Smooth muscle cell of the coronary artery (primary cell): ENCODE data around the gene ZNF17. TPM values are rescaled to one million over a fixed set of nuclear protein-coding genes. Genes with fewer than 3 reads are reported as not detected.

ENCODE experiments used
- total RNA-seq: library from RNA; depleted of rRNA; stranded (reverse); fragments of >200 nt; gene quantifications from 2 replicates; pipeline ENCODE4 v1.2.3, GENCODE V29; 2014; ENCODE audit warnings: low replicate concordance

The ZNF17 gene
- total RNA-seq = 9.1 and 18.1 TPM in 2 replicates

DNA sequence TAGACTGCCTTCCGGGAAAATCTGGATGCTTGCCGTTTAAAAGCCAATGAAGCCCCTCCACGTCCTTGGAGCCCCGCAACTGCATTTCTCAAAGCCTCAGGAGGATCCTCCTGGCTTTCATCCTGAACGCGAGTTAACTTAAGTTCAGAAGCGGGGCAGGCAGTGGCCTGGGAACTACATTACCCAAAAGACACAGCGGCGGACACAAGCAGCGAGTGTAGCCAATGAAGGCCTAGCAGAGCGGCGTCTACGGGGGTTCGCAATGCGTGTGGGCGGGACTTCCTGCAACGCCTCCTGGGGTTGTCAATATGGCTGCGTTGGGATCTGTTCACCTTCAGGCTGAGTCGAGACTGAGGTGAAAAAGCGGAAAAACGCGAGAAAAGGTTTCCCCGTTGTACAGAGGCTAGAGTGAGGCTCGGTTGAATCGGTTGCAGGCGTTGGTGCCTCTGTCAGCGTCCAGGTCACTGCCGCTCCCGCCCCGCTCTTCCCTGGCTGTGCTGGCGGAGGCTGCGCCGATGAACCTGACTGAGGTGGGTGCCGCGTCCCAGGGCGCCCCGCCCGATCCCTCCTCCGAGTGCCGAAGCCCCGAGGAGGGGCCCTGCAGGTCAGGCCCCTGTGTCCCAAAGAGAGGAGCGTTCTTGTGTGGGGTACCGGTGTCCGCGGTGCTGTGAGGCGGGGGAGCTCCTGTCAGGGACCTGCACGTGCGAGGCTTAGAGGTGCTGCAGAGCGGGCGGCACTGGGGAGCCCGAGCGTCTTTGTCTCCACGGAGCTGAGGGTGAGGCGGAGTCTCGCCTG lies at the start of gene ZNF17:
Gene ZNF17 (plus strand): TSS at position 285 of the 795 bp plus-strand sequence. CDS start 2,455 bp downstream, outside the sequence.

DNA sequence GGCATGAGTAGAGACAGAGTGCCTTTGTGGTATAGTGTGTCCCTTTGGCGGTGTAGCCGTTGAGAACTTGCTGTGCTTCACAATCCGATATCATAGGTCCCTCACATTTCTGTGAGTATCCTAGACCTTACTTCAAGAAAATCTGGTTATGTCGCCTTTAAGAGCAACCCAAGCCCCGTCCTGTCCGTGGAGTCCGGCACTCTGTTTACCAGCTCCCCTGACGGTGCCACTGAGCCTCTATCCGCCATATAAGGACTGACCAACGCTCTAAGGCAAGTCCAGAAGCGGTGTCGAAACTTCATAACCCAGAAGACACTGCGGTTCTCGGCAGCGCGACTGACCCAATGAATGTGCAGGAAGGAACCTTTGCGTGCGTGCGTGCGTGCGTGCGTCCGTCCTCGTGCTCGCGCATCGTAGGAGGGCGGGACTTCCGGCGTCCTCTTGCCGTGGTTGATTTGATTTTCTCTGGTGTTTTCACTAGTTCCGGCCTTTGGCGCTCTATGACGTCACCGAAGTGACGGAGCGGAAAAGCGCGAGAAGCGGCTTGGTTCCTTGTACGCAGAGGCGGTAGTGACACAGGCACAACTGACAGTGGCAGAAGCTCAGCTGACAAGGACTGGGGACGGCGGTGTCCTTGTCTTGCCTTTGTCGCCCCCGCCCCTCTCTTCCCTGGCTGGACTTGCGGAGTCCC lies 47.8 kb upstream of the ZNF17 start, which contains the start of the genes TRAPPC2B and ZNF547:
Gene TRAPPC2B (plus strand): TSS at position 555 of the 691 bp plus-strand sequence. CDS start 1,283 bp downstream, outside the sequence.
Gene ZNF547 (plus strand): TSS at position 555 of the 691 bp plus-strand sequence. CDS start 5,005 bp downstream, outside the sequence.

DNA sequence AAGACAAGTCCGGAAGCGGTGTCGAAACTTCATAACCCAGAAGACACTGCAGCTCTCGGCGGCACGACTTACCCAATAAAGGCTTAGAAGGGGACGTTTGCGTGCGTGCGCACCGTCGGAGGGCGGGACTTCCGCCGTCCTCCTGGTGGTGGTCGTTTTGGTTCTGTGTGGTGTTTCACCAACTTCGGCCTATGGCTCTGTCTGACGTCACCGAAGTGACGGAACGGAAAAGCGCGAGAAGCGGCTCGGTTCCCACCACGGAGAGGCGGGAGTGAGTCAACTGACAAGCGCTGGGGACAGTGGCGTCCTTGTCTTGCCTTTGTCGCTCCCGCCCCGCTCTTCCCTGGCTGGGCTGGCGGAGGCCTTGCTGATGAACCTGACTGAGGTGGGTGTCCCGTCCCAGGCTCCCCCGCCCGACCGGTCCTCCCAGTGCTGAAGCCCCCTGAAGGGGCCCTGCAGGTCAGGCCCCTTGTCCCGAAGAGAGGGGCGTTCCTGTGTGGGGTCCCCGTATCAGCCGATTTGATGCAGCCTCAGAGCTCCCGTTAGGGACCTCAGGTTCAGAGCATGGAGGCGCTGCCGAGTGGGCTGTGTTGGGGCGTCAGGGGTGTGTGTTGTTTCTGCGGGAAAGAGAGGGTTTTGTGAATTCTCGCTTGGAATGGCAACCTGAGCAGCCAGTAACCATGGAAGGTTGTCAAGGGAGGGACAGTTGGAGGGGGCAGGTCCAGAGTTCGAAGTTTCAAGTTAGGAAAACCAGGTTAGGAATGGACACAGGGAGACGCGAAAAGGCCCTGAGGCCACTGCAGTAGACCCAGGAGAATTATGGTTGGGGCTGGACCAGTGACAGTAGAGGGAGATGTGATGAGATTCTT lies 21.0 kb upstream of the ZNF17 start, which contains the start of gene ZNF548:
Gene ZNF548 (plus strand): TSS at position 125 of the 869 bp plus-strand sequence. CDS start 246 bp downstream, at position 371.

DNA sequence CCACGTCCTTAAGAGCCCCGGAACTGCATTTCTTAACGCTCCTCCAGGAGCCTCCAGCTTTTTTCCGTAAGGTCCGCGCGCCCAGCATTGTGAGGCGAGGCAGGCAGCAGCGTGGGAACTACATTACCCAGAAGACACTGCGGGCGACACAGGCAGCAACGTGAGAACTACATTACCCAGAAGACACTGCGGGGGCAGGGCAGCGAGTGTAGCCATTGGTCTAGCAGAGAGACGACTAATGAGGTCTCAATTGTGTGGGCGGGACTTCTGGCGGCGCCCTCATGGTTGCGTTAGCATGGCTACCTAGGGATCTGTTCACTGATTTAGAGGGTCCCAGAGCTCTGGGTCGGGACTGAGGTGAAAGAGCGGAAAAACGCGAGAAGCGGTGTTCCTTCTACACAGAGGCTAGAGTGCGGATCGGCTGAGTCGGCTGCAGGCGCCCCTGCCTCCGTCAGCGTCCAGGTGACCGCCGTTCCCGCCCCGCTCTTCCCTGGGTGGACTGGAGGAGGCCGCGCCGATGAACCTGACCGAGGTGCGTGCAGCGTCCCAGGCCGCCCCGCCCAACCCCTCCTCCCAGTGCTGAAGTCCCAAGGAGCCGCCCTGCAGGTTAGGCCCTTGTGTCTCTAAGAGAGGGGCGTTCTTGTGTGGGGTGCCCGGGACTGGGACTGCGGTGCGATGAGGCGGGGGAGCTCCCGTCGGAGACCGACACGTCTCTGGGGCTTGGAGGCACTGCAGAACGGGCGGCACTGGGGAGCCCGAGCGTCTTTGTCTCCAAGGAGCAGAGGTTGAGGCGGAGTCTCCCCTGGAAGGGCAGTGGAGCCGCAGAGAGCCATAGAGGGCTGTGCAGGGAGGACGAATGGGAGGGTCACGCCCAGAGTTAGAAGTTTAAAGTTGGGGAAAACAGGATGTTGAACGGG lies 24.4 kb downstream of the ZNF17 start, which contains the start of gene ZNF749:
Gene ZNF749 (plus strand): TSS at position 264 of the 917 bp plus-strand sequence. CDS start 254 bp downstream, at position 518.

Other genes starting within 250 kb of the ZNF17 start
- gene DUXA, start 243.7 kb upstream of the ZNF17 start, total RNA-seq = not detected in 2 replicates
- 26.3 and 32.6 TPM in 2 replicates for gene ZNF264, start 219.7 kb upstream of the ZNF17 start, total RNA-seq
- 0.35 and 0.98 TPM in 2 replicates for gene AURKC, start 180.1 kb upstream of the ZNF17 start, total RNA-seq
- 22.8 and 38.7 TPM in 2 replicates for gene ZNF805, start 170.5 kb upstream of the ZNF17 start, total RNA-seq
- gene ZNF460, start 130.7 kb upstream of the ZNF17 start, total RNA-seq = 68.6 and 96.9 TPM in 2 replicates
- gene ZNF543, start 90.7 kb upstream of the ZNF17 start, total RNA-seq = 6.7 and 9.3 TPM in 2 replicates
- gene ZNF304, start 59.9 kb upstream of the ZNF17 start, total RNA-seq = 9.2 and 10.5 TPM in 2 replicates
- gene TRAPPC2B, start 47.6 kb upstream of the ZNF17 start, total RNA-seq = 10.7 and 16.0 TPM in 2 replicates
- gene ZNF547, start 47.6 kb upstream of the ZNF17 start, total RNA-seq = 4.3 and 10.6 TPM in 2 replicates
- 19.0 and 23.7 TPM in 2 replicates for gene ZNF548, start 21.3 kb upstream of the ZNF17 start, total RNA-seq
- 8.2 and 17.4 TPM in 2 replicates for gene ZNF749, start 24.2 kb downstream of the ZNF17 start, total RNA-seq
- 0.23 and 0.30 TPM in 2 replicates for gene VN1R1, start 46.0 kb downstream of the ZNF17 start, total RNA-seq
- 13.1 and 25.6 TPM in 2 replicates for gene ZNF772, start 66.4 kb downstream of the ZNF17 start, total RNA-seq
- gene ZNF419, start 76.6 kb downstream of the ZNF17 start, total RNA-seq = 8.2 and 23.2 TPM in 2 replicates
- gene ZNF773, start 88.8 kb downstream of the ZNF17 start, total RNA-seq = 9.1 and 27.1 TPM in 2 replicates
- gene ZNF549, start 116.2 kb downstream of the ZNF17 start, total RNA-seq = 4.1 and 9.5 TPM in 2 replicates
- gene ZNF550, start 148.7 kb downstream of the ZNF17 start, total RNA-seq = 5.0 and 10.6 TPM in 2 replicates
- gene ZNF416, start 167.8 kb downstream of the ZNF17 start, total RNA-seq = 4.8 and 6.3 TPM in 2 replicates
- 4.6 and 11.3 TPM in 2 replicates for gene ZIK1, start 173.0 kb downstream of the ZNF17 start, total RNA-seq
- gene ZNF530, start 188.7 kb downstream of the ZNF17 start, total RNA-seq = 0.70 and 4.1 TPM in 2 replicates
- 12.3 and 25.0 TPM in 2 replicates for gene ZNF134, start 203.1 kb downstream of the ZNF17 start, total RNA-seq
- 10.9 and 13.9 TPM in 2 replicates for gene ZNF211, start 222.0 kb downstream of the ZNF17 start, total RNA-seq